Cerebellar nuclear complex (tissue), 1 donor: ENCODE data around the gene SCARB2.

Experiments used
- DNase-seq, 2 experiments: peaks; one replicate each; lab custom pipeline; 2025; lab: John Stamatoyannopoulos, UW

SCARB2 gene

DNA sequence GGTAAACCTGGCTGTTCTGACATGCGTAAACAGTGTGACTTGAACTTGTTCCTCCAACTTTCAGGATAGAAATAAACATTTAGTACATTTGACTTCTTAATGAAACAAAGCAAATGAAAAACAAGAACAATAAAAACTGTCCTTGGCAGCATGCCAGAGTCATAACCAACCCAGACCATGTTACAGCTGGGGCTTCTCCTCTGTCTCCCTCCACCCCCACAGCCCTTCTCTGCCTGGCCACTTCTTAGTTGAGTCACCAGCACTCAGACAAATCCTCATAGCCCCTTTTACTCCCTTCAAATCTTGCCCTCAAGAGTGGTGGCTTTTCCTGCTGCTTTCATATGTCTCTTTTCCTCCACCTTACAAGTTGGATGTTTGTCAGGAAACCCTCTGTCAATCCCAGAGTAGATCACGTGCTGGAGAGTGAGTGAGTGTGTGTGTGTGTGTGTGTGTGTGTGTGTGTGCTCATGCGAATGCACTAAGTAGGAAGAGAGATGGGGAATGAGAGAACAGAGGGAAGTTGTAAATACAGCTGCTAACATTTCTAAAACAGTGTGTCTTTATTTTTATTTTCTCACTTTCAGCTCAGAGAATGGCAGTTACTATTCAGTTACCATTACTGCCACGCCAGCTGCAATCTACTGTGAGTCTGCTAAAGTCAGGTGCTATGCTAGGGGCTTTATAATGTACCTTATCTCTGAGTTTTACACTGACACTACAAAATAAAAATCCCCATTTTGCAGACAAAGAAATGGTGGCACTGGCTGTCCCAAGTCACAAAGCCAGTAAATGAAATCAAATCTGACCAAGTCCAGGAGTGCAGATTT lies 15.0 kb downstream of the SCARB2 start:
- DNase-seq, result no peak

DNA sequence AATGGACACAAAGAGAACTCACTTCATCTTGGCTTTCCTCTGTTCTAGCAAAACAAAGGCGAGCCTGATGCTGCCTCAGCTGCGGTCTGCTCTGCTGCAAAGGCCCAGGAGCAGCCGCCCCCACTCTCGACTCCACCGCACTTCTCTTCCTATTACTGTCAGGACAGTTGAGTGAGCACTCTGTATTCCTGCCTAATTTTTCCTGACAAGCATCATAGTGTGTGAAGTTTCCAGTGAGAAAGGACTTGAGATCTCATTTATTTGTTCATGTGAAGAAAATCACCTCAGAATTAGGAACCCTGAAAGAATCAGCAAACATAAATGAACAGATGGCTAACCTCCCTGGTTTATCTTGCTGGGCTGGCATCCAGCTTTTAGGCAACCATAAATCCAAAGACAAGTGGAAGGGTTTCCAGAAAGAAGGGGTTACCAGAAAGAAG lies 15.6 kb downstream of the SCARB2 start:
- peak in 1 of 2 experiments; percentile 70 for DNase-seq

DNA sequence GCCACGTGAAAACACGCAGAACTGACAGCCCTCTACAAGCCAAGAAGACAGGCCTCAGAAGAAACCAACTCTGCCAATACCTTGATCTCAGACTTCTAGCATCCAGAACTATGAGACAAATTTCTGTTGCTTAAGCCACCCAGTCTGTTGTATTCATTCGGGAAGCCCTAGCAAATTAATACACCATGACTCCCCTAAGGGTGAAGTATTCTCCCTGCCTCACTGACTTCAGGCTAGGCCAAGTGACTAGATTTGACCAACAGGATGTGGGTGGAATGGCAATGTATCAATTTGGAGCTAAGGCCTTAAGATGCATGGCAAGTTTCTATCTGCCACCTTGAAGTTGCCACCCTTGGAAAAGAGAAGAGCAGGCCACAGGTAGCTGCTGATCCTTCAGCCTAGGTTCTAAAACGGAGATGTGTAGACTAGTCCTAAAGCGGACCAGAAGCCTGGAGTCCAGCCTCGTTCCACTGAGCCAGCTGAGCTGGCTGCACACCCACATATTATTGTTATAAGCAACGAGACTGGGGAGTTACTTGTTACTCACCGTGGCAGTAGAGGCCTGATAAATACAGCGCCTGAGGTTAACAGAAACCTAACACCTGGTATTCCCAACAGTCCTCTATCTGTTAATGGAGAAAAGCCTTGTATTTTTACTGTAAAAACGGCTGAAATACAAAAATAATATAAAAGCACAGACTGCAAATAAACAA lies 16.4 kb downstream of the SCARB2 start:
- no peak for DNase-seq

DNA sequence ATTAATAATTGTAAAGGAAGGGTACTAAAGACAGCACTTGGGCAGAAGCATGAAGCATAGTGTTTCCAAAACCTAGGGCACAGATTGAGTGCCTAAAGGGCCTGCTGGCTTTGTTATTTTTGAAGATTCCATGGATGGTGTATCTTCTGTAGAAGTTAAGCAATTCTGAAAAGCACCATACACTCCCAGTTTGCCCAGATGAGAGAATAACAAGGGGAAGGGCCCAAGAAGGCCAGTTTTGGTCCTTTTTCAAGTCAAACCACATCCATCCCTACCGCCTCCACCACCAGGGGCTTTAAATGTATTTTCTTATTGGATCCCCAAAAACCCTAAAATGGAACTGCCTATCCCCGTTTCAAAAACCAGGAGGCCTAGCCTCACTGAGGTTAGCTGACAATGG lies 17.2 kb downstream of the SCARB2 start:
- no peak for DNase-seq

DNA sequence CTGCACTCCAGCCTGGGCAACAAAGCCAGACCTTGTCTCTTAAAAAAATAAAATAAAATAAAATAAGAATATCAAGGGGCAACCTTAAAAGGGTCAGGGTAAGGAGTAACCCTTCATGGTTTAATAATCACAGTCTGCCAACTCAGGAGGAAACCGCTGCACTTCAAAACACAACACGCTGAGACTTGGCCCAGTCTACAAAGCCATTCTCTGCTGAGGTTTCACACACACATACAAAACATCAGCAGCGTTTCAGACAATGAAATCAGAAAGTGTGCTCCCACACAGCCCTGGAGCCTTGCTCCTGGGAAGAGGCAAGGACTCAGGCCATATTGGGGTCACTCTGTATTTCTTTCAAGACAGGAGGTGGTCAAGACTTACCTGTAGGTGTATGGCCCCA lies 18.3 kb downstream of the SCARB2 start:
- DNase-seq, result no peak

DNA sequence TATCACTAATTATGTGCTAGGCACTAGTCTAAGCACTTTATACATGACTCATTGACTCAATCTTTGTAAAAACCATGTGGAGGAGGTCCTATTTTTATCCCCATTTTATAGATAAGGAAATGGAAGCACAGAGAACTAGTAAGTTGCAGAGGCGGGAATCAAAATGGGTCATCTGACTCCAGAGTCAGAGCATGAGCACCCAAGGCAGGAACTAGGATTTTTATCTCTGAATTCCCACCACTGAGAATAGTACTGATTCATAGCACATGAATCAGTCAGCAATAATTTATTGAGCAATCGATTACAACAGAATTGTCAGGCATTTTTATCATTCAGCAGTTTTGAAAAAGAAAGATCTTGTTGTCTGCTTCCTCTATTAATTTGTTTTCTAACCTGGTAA lies 19.3 kb downstream of the SCARB2 start:
- DNase-seq, result no peak

DNA sequence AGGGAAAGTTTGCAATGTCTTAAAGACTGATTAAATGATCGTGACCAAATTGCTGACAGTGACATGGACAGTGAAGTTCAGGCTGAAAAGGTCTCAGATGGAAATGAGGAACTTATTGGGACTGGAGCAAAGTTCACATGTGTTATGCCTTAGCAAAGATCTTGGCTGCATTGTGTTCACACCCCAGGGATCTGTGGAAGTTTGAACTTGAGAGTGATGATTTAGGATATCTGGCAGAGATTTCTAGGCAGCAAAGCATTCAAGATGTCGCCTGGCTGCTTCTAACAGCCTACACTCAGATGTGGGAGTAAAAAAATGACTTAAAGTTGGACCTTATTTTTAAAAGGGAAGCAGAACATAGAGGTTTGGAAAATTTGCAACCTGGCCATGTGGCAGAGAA lies 21.4 kb downstream of the SCARB2 start:
- DNase-seq, result no peak

DNA sequence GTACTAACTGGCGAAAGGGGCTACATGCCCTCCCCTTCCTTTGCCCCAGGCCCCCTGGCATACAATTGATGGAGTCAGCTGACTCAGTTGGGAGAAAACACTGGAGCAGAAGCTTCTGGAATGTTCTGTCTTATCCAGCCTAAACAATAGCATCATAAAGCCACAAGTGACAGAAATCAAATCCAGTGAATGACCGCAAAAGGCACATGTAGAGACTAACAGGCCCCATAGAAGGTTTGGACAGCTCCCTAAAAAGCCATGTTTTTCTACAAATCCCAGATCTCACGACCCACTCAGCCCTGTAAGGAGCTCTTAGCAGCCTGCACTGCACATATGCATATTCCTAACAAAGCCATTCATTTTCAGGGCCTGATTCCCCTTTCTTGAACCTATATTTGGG lies 25.1 kb downstream of the SCARB2 start:
- no peak for DNase-seq

DNA sequence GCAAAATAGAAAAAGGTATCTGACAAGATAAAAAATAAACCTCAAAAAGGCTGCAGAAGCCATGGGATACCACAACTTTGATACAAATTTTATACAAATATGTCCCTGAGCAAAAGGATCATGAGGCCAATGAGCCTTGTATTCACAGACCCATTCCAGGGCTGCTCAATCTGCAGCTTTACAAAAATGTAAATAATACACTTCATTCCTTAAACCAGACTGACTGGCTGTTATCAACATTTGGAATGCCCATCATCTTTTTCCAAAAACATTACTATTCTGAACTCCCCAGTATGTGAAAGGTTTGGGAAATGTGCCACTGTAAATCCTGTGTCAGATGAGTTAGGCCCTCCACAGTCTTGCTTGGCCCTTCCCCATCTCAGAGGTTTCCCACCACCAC lies 25.5 kb downstream of the SCARB2 start:
- DNase-seq, result no peak

DNA sequence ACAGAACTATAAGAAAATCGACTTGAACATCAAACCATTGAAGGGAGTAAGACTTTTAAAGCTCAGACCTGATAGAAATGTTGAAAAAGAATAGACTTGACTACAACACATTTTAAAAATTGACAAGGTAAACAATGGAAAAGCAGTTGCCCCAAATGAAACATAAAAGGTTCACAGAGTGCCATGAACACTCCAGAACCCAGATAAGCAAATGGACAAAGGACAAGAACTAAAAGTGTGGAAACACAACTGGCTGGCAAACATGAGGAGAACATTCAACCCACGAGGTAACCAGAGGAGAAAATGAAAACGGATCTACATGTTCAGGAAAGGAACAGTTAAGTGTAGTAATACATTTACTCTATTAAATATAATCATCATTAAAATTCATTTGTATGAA lies 26.5 kb downstream of the SCARB2 start:
- no peak for DNase-seq

DNA sequence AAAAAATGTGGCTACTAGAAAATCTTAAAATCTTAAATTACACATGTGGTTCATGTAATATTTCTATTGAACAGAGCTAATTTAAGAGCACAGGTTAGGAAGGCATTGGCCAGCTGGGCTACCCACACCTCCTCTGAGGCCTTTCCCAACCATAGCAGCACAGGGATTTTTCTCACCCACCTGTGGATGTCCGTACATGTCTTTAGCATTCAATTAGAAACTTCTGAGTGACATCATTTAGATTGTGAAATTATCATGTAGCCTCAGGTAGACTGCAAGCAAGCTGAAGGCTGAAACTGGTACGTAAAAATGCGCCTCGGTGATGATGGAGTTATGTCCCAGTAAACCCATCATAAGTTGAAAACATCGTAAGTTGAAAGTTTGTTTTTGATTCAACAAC lies 31.2 kb downstream of the SCARB2 start:
- no peak for DNase-seq

DNA sequence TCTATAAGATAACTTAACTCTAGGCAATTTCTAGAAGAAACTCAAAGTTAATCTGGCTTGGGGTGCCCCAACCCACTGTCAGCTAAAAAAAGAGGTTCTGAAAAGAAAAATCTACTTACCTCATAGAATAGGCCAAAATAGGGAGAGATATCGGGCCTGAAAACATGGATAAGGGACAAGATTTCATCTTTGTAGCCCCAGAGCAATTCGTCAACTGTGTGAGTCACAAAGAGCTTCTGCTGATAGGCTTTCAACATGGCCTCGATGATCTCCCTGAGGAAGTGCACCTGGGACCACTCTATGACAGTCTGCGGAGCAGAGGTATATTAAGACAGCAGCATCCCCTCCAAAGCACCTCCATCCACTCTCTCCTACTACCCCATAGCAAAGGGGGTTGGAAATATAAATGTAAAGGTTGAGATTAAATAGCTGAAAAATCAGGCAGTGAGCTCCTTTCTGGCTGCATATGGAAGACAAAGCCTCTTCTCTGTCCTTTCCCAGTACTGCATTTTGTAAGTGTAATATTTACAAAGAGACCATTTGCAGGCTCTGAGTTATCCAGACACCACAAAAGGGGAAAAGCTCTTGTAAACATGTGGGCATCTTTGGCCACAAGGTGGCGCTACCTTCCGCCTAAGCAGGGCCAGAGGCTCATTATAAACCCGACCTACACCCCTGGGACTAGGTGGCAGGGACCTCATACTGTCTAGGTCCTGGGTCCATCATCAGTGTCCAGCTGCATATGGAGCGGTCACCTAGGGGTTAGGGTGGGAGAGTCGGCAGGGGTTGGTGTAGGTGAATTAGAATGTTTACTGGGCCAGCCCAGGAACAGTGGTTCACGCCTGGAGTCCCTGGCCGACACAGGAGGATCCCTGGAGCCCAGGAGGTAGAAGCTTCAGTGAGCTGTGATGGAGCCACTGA lies 34.0 kb downstream of the SCARB2 start:
- no peak for DNase-seq

DNA sequence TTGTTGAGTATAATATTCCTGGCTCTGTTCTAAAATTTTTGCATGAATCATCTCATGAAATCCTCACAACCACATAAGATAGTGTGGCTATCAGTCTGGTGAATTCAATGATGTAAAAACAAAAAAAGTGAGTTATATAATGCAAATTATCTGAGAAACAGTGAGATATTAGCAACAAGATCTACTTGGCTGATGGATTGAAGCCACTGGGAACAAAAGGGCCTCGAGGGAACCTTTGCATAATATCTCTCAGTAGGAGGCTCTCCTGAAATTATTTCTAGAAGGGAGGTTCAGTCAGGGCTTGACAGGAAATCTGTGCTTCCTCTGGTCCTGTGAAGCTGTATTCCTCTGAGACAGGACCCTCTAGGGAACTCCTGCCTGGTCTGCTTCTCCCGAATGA lies 35.3 kb downstream of the SCARB2 start:
- no peak for DNase-seq

DNA sequence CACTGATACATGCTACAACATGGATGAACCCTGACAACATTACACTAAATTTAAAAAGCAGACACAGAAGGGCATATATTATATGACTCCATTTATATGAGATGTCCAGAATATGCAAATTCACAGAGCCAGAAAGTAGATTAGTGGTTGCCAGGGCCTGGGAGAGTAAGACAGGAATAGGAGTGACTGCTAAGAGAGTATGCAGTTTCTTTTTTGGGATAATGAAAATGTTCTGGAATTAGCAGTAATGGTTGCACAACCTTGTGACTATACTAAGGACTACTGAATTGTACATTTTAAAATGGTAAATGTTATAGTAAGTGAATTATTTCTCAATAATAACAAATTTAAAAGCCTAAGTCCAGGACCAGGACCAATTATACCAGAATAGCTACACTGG lies 35.9 kb downstream of the SCARB2 start:
- no peak for DNase-seq

DNA sequence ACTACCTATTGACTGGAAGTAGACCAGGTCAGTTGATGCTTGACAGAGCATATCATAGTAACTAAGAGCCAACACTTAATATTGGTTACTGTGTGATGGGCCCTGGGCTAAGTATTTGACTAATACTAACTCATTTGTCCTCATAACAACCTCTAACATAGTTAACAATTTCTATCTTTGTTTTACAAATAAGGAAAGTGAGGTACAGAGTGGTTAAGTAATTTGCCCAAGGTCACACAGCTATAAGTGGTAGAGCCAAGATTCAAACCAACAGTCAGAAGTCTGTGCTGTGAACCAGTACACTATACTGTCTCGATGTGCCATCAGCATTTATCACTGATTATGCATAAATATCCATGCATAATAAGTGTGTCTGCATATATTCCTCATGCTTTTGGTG lies 38.3 kb downstream of the SCARB2 start:
- DNase-seq, result no peak

DNA sequence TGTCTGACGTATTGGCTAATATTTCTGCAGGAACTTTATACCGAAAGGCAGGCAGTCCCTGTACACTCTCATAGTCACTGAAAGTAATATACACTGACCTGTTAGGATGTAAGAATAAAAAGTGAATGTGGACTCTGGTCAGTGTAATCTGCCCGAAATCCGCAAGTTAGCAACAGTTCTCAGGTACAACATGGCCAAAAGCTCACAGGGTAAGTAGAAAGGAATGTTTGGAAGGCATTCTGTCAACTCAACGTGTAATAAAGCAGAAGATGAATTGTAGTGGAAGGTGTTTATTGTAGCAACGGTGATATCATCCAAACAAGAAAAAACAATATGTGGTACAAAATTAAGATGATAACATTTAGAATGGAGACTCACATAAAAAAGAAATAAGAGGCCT lies 39.4 kb downstream of the SCARB2 start:
- DNase-seq, result no peak

DNA sequence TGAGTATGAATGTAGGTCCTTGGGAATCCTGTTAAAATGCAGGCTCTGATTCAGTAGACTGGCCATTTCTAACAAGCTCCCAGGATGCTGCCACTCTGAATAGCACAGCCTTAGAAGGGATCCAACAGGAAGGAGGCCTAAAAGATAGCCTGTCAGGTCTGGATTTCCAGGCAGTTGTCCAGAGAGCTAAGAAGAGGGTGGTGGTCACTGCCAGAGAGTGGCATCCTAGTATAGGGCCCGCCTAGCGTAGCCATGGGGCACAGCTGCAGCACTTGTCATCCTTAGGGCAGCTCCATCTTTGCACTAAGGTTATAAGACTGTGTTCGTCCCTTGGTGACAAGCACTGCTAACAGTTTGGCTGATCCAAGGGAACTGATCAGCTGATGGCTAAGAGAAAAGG lies 44.9 kb downstream of the SCARB2 start:
- DNase-seq, result no peak

DNA sequence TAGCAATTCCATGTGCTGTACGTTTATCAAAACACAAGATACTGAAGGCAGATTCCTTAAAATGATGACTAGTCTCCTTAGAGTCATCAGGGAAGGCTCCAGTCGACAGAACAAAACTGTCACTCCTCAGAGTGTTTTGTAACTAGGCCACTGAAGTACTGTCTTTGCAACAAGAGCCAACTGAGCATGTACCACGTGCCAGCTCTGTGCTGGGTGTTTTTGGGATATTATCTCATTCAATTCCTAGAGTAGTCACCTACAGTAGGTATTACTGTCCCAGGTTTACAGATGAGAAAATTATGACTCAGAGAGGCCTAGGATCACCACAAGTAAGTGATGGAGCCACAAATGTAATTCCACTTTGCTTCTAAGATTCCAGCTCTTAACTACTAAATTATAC lies 47.1 kb downstream of the SCARB2 start:
- no peak for DNase-seq

DNA sequence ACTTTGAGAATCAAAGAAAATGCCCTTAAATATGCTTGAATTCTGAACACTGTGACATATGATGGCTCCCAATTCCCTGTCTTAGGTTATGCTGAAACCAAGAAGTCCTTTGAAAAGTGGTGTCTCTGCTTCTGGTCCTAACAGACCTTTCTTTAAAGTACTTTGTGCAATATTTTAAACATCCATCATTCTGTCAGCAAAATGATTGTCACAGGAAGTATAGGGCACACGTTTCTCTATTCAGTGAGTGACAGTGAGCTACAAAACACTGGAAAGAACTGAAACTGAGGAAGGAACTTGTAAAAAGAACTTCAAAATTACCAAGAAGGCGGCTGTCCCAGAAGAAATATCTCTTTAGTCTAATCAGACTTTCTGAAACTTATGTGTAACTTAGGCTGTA lies 53.3 kb downstream of the SCARB2 start:
- no peak for DNase-seq

DNA sequence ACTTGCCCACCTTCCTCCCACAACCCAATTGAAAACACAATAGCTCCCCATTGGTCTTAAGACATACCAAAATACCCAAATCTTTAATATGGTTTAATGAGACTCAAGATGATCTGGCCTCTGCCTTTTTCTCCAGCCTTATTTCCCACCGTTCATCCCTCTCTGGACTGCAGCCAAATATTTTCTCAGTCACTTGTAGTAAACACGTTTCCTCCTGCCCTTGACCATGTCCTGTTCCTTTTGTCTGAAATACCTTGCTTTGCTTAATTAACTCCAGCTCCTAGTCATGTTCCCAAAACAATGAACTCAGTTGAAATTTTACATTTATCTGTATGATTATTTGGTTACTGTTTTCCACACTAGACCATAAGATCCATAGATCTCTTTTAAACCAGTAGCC lies 57.0 kb downstream of the SCARB2 start:
- no peak for DNase-seq

DNA sequence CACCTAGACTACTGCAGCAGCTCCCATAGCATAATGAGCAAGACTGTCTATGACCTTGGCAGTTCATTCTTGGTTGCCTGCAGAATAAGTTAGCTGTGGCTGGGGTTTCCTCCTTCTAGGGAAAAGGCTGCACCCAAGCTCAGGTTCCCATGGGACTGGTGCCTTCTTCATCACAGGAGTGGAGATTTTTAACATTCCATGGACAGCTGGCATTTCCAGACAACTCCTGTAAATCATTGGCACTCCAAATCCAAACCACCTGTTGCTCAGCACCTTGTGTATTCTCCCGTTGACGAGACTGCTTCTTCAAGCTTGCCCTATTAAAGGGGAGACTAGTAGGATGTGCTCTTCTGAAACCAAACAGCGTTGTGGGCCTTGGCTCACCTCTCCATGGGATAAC lies 57.6 kb downstream of the SCARB2 start:
- DNase-seq, result no peak

DNA sequence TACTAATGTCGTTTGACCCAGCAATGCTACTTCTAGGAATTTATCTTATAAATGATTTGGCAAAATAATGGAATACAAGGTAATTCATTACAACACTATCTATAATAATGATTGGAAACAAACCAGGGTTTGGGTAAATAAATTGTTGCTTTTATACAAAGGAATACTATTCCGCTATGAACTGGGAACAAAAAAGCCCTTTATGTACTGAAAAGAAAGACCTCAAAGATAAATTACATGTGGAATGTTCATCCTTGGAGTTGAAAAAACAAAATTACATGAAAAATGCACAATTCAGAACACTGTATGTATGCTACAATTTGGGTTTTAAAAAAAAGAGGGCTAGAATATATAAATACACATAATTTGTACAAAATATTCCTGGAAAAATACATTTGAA lies 60.3 kb downstream of the SCARB2 start:
- DNase-seq, result no peak
